Activated CD4-positive, alpha-beta T cell treated with anti-CD3 and anti-CD28 coated beads, Interleukin-2, amount 10 ng/mL, durations not matched to agents 7 days and 5 days (primary cell): Measurements from ENCODE around the gene ATP5F1B. TPM values are rescaled to one million over a fixed set of nuclear protein-coding genes. Genes with fewer than 3 reads are reported as not detected.
A peak's percentile ranks its signal among the peaks of the same experiment; 100 is the strongest.

Source experiments
- CTCF ChIA-PET: fragments of 350-600 bp; sonication (Branson Sonifier 250); formaldehyde crosslinking; loops from one replicate; lab custom pipeline; 2021; ENCODE audit warnings: antibody characterized with exemption; lab: Charles Lee
- POLR2A ChIA-PET: fragments of 350-600 bp; sonication (Branson Sonifier 250); formaldehyde crosslinking; loops from one replicate; lab custom pipeline; 2021; ENCODE audit warnings: antibody characterized with exemption; lab: Charles Lee
- DNase-seq: peaks from one replicate; pipeline ENCODE4 v3.0.0-alpha.2; 2020
- H3K27ac Mint-ChIP-seq: one replicate; pipeline ENCODE4 v1.8.0; 2021; ENCODE audit warnings: mild to moderate bottlenecking, moderate library complexity, mixed read lengths
- H3K27me3 Mint-ChIP-seq: one replicate; pipeline ENCODE4 v1.8.0; 2021; ENCODE audit warnings: mixed read lengths
- H3K36me3 Mint-ChIP-seq: one replicate; pipeline ENCODE4 v1.8.0; 2021; ENCODE audit warnings: low read depth, mixed read lengths
- H3K4me1 Mint-ChIP-seq: one replicate; pipeline ENCODE4 v1.8.0; 2021; ENCODE audit warnings: mixed read lengths
- H3K4me3 Mint-ChIP-seq: one replicate; pipeline ENCODE4 v1.8.0; 2021; ENCODE audit warnings: mild to moderate bottlenecking, moderate library complexity, mixed read lengths
- H3K9me3 Mint-ChIP-seq: one replicate; pipeline ENCODE4 v1.8.0; 2021; ENCODE audit warnings: mixed read lengths
- total RNA-seq, 2 experiments: library from RNA; stranded (reverse); gene quantifications; one replicate each; pipeline ENCODE4 v1.2.3, GENCODE V29; 2021

Gene ATP5F1B
- total RNA-seq = 100 to 1,000 TPM; 506 to 539 TPM

DNA sequence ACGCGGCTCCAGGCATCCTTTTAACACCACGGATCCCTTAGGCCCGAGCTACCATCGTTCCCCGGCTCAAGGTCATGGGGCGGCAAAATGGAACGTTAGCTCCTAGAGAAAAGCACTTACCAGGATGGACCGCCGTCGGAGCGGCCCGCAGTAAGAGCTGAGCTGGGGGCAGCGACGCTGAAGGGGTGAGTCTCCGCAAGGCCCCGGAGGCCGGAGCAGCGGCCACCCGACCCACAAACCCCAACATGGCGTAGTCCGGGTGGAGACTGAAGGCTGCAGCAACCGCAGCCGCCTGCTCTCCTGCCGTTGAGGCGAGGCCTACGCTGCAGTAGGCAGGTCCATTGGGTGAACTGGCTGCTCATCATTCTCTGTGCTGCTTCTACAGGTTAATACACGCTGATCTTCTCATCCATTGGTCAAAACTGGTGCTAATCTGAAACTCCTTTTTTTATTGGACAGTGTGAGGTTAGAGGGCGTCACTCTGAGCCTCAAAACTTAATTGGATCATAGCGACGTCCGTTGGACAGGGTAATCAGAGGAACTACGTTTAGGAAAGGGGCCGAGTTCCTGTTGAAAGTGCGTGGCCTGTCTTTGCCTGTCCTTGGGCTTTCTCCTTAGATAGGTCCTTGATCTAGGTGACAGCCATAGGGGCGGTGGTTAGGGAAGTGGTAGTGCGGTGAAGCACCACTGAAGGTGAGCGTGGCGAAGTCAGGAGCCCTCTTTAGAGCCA lies at the start of gene ATP5F1B:
ATP5F1B (minus strand) TSS at position 268 of the 730 bp plus-strand sequence; CDS start at position 247, 21 bp downstream.
- no peaks in the 10 kb centered on the region for H3K27me3 Mint-ChIP-seq
- peak within 1 kb of the TSS; percentile 93 for H3K4me3 Mint-ChIP-seq
- peaks cover 34% of the 10 kb centered on the region for H3K36me3 Mint-ChIP-seq
- H3K4me1 Mint-ChIP-seq = peaks cover 34% of the 10 kb centered on the region
- ChIA-PET CTCF (interaction anchor here (0.8 to 4.3 kb wide), 4 partner anchors 10 to 80 kb away, joined by 3 to 27 read pairs (median 5); no protein-coding TSS in a partner anchor), POLR2A (no interaction called here)
- DNase-seq = peak; percentile 96
- H3K9me3 Mint-ChIP-seq = no peaks in the 10 kb centered on the region
- H3K27ac Mint-ChIP-seq = peak within 1 kb of the TSS; percentile 96

DNA sequence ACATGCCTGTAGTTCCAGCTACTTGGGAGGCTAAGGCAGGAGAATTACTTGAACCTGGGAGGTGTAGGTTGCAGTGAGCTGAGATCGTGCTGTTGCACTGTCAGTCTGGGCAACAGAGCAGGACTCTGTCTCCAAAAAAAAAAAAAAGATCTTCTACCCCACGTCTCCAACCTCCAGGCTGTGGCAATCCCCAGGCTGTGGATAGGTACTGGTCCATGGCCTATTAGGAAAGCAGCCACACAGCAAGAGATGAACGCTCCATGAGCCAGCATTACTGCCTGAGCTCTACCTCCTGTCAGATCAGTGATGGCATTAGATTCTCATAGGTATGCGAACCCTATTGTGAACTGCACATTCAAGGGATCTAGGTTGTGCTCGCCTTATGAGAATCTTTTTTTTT lies 48.4 kb upstream of the ATP5F1B start:
- Mint-ChIP-seq H3K9me3 (peaks cover 2% of the 10 kb centered on the region), H3K27ac (no peak overlapping the region), H3K27me3 (no peaks in the 10 kb centered on the region), H3K4me3 (no peak overlapping the region), H3K36me3 (no peaks in the 10 kb centered on the region), H3K4me1 (peaks cover 8% of the 10 kb centered on the region)
- DNase-seq = no peak
- ChIA-PET POLR2A (no interaction called here), CTCF (interaction anchor here (0.6 to 0.7 kb wide), 3 partner anchors 32 to 1033 kb away, joined by 3 to 7 read pairs (median 4); no protein-coding TSS in a partner anchor)

DNA sequence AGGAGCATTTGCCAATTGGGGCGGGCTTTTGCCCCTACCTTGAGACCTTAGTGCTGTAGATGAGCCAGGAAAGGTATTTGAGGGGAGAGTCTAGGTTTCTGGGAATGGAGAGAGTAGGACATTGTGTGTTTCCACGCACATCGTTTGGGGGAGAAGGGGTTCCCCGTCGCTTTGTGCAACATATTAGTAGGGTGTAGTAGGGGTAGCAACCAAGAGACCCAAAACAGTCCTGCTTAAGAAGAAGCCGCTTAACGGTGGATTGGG lies 43.0 kb upstream of the ATP5F1B start:
- H3K27ac Mint-ChIP-seq = peak overlapping the region; percentile 100
- no peaks in the 10 kb centered on the region for H3K9me3 Mint-ChIP-seq
- no peak for DNase-seq
- H3K4me3 Mint-ChIP-seq = peak overlapping the region; percentile 100
- ChIA-PET CTCF (interaction anchor here (0.6 to 1.9 kb wide), 3 partner anchors 18 to 88 kb away, joined by 3 to 6 read pairs (median 3); no protein-coding TSS in a partner anchor), POLR2A (no interaction called here)
- H3K27me3 Mint-ChIP-seq = no peaks in the 10 kb centered on the region
- H3K36me3 Mint-ChIP-seq = peaks cover 33% of the 10 kb centered on the region
- H3K4me1 Mint-ChIP-seq = peaks cover 29% of the 10 kb centered on the region

DNA sequence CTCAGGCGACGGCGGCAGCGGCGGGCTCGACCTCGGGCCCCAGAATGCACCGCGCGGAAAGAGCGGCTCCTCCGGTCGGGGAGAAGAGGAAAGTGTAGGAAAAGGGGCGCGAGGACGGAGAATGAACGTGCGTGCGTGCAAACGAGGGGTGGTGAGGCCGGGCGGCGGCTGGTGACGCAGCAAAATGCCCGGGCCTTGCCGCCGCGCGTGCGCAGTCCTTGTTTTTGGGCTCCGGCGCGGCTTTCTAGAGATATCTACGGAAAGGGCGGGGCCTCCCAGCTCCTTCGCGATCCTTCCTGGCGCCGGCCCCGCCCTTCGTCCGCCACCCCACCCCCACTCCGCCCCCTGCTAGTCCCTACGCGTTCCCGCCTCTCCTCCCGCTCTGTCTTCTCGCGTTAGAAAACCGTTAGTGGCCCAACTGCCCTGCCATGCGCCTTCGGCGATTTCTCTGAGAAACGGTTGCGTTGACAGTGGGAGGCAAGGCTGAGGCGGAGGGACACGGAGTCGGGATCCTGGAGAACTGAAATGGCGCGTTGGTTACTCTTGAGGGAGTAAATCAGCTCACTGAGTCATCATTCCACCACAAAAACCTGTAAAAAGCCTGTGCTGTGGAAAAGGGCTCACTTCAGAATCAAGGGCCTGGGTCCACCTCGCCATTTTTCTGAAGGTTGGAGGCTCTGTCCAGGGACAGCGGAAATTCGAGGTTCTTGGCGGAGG lies 42.5 kb upstream of the ATP5F1B start, which contains the start of gene PTGES3:
PTGES3 (minus strand) TSS at position 156 of the 717 bp plus-strand sequence. CDS start 285 bp downstream, outside the sequence.
- peaks cover 33% of the 10 kb centered on the region for H3K36me3 Mint-ChIP-seq
- peaks cover 29% of the 10 kb centered on the region for H3K4me1 Mint-ChIP-seq
- DNase-seq = peak; percentile 98
- POLR2A ChIA-PET = interaction anchor here (0.5 to 0.9 kb wide), 6 partner anchors 11 to 75 kb away, joined by 3 to 9 read pairs (median 6); partner anchors contain the start of gene NACA
- H3K27me3 Mint-ChIP-seq = no peaks in the 10 kb centered on the region
- peak within 1 kb of the TSS; percentile 100 for H3K4me3 Mint-ChIP-seq
- no peaks in the 10 kb centered on the region for H3K9me3 Mint-ChIP-seq
- H3K27ac Mint-ChIP-seq = peak within 1 kb of the TSS; percentile 100
- CTCF ChIA-PET = interaction anchor here (1.0 to 1.9 kb wide), 3 partner anchors 17 to 555 kb away, joined by 3 to 6 read pairs (median 3); no protein-coding TSS in a partner anchor

DNA sequence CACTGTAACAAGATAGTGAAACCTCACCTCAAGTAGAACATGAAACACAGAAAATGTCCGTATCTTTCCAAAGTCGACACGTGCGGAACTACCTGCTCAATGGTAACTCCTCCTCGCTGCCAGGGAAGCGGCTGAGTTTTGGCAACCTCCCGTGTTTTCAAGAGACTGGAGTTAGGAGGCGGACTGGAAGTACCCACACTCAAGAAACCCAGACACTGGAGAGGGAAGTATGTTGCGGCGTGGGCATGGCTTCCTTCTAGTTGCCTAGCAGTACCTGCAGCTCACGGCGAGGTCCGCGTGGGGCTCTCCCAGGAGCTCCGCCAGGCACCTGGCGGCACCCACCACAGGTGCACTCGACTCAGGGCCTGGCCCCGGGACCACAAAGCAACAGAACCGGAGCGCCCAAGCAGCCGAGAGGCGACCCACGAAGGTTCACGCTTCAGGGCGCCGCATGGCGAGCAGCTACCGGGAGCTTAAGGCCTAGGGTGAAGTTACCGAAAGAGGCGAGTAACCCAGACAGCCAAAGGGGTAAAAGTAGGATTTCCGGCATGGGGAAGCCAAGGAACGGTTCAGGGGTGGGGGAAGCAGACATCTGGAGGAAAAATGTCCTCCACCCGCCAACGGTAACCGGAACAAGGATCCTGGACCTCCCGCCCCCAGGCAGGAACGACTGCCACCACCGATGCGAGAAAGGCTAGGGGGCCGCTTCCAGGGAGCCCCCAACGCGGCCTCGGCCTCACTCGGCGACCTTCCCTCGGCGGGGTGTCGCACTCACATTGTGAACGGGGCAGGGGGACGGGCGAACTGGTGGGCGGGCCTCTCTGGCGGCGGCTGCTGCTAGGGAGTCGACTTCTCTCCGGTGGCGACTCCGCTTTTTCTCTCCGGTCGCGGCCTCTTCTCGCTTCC lies 41.7 kb upstream of the ATP5F1B start:
- CTCF ChIA-PET = interaction anchor here (1.0 to 4.9 kb wide), 4 partner anchors 16 to 555 kb away, joined by 3 to 27 read pairs (median 4); partner anchors contain the start of gene NACA
- Mint-ChIP-seq H3K9me3 (no peaks in the 10 kb centered on the region), H3K4me3 (peak overlapping the region; percentile 100), H3K27me3 (no peaks in the 10 kb centered on the region), H3K27ac (peak overlapping the region; percentile 100), H3K36me3 (peaks cover 37% of the 10 kb centered on the region), H3K4me1 (peaks cover 33% of the 10 kb centered on the region)
- POLR2A ChIA-PET = interaction anchor here (0.5 to 0.9 kb wide), 6 partner anchors 10 to 51 kb away, joined by 3 to 9 read pairs (median 6); partner anchors contain the start of gene NACA
- DNase-seq = peak; percentile 53

DNA sequence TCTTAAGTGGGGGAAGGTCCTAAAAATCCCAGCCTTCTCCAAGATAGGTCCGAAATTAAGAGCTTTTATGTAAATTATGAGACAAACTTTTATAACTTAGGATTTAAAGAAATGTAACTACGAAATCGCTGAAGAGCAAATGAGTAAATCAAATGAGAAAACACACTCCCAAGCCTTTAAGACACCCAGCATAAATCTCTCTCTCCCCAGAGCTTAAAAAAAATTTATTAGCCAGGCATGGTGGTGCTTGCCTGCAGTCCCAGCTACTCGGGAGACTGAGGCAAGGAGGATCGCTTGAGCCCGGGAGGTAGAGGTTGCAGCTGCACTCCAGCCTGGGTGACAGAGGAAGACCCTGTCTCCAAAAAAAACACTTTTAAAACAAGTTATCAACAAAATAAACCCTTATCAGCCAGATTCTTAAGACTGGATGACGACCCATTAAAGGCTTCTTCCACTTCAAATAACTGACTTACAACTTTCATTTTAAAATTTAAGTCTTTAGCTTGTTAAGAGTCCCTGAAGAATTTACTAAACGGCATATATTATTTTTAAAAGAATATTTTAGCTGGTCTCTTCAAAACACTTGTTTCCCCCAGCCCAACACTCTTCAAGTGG lies 39.1 kb upstream of the ATP5F1B start:
- Mint-ChIP-seq H3K27ac (peak overlapping the region; percentile 92), H3K4me1 (peaks cover 50% of the 10 kb centered on the region), H3K9me3 (no peaks in the 10 kb centered on the region), H3K4me3 (peak overlapping the region; percentile 100), H3K27me3 (no peaks in the 10 kb centered on the region), H3K36me3 (peaks cover 56% of the 10 kb centered on the region)
- ChIA-PET CTCF (interaction anchor here (0.7 to 4.9 kb wide), 7 partner anchors 12 to 566 kb away, joined by 3 to 27 read pairs (median 3); no protein-coding TSS in a partner anchor), POLR2A (interaction anchor here (2.1 kb wide), 1 partner anchor 40 kb away, joined by 5 read pairs; the partner anchor contains the start of gene NACA)
- no peak for DNase-seq

- peaks cover 69% of the 10 kb centered on the region for H3K36me3 Mint-ChIP-seq
- peaks cover 58% of the 10 kb centered on the region for H3K4me1 Mint-ChIP-seq
- ChIA-PET CTCF (interaction anchor here (0.8 to 4.9 kb wide), 2 partner anchors 46 to 172 kb away, joined by 3 to 27 read pairs; no protein-coding TSS in a partner anchor), POLR2A (no interaction called here)
- no peaks in the 10 kb centered on the region for H3K27me3 Mint-ChIP-seq
- no peaks in the 10 kb centered on the region for H3K9me3 Mint-ChIP-seq
- no peak for DNase-seq
- H3K4me3 Mint-ChIP-seq = no peak overlapping the region
- peak overlapping the region; percentile 76 for H3K27ac Mint-ChIP-seq
These were observed 36.5 kb upstream of the ATP5F1B start for GRCh38 chr12:56682323-56682722.

- H3K27me3 Mint-ChIP-seq = no peaks in the 10 kb centered on the region
- peaks cover 66% of the 10 kb centered on the region for H3K4me1 Mint-ChIP-seq
- H3K9me3 Mint-ChIP-seq = no peaks in the 10 kb centered on the region
- ChIA-PET POLR2A (no interaction called here), CTCF (interaction anchor here (0.6 to 1.8 kb wide), 4 partner anchors 9 to 51 kb away, joined by 3 to 8 read pairs (median 4); no protein-coding TSS in a partner anchor)
- DNase-seq = no peak
- H3K36me3 Mint-ChIP-seq = peaks cover 58% of the 10 kb centered on the region
- H3K4me3 Mint-ChIP-seq = no peak overlapping the region
- peak overlapping the region; percentile 75 for H3K27ac Mint-ChIP-seq
These were observed 34.2 kb upstream of the ATP5F1B start for GRCh38 chr12:56679883-56680575.

- DNase-seq = no peak
- peaks cover 60% of the 10 kb centered on the region for H3K4me1 Mint-ChIP-seq
- no peak overlapping the region for H3K27ac Mint-ChIP-seq
- no peaks in the 10 kb centered on the region for H3K27me3 Mint-ChIP-seq
- CTCF ChIA-PET = interaction anchor here (0.6 to 1.8 kb wide), 3 partner anchors 11 to 42 kb away, joined by 3 to 8 read pairs (median 3); no protein-coding TSS in a partner anchor
- H3K9me3 Mint-ChIP-seq = no peaks in the 10 kb centered on the region
- H3K36me3 Mint-ChIP-seq = peaks cover 52% of the 10 kb centered on the region
- POLR2A ChIA-PET = no interaction called here
- H3K4me3 Mint-ChIP-seq = no peak overlapping the region
These were observed 33.1 kb upstream of the ATP5F1B start for GRCh38 chr12:56678852-56679251.

- Mint-ChIP-seq H3K4me1 (peaks cover 62% of the 10 kb centered on the region), H3K4me3 (no peak overlapping the region), H3K36me3 (peaks cover 55% of the 10 kb centered on the region), H3K9me3 (no peaks in the 10 kb centered on the region), H3K27ac (no peak overlapping the region), H3K27me3 (no peaks in the 10 kb centered on the region)
- DNase-seq = no peak
- CTCF ChIA-PET = interaction anchor here (0.6 to 1.3 kb wide), 5 partner anchors 9 to 569 kb away, joined by 3 to 4 read pairs (median 3); no protein-coding TSS in a partner anchor
- POLR2A ChIA-PET = interaction anchor here (0.6 kb wide), 1 partner anchor 10 kb away, joined by 7 read pairs; the partner anchor contains the start of gene PTGES3
These were observed 31.9 kb upstream of the ATP5F1B start for GRCh38 chr12:56677680-56678079.
